SKM-1 treated with dmso at 0.1 percent for 144 hours (cell line): ENCODE data around the gene ADAT3.
"Not testable (repeated sequence)": the region's sequence is repeated elsewhere in the genome, so short reads cannot be mapped to it uniquely, and the experiment has no call there.

Source experiments
- DNase-seq: peaks from one replicate; lab custom pipeline; 2025; ENCODE audit not compliant: unreplicated experiment; lab: John Stamatoyannopoulos, UW

The ADAT3 gene

DNA sequence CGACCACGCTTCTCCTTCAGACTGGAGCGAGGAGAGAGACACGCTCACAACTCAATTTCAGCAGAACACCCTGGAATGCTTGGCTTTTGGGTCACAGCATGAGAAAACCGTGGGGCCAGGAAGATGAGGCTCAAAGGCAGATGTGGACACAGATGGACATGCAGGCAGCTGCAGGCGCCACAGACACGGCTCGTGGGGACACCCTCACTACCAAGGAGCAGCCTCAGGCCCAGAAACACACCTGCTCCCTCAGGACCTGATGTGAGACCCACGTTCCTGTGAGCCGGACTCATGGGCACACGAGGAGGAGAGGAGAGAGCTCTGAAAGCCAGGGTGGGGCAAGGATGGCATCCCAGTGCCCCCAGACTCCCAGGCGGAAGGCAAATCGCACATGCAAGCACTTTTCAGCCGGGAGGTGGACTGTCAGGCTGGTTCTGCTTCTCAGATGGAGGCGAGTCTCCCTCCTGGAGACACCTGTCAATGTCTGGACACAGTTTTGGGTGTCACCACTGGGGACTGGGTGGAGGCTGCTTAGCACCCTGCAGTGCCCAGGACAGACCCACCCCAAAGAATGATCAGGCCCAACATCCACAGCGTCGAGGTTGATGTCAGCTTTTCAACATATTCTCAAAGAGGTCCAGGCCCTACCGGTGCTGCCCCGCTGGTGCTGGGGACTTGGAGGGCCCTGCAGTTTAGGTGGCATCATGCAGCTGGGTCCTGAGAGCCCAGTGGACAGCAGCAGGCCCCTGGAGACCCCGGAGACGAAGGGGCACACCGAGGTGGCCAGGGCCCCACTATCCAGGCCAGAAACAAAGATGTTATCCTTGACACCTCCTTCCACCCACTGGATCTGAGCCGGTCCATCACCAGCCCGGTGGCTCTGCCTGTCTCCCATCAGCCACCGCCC lies 22.2 kb upstream of the ADAT3 start:
- no peak for DNase-seq

GRCh38 chr19:1883784-1884183 lies 21.4 kb upstream of the ADAT3 start:
- no peak for DNase-seq

GRCh38 chr19:1884291-1884718 lies 20.9 kb upstream of the ADAT3 start:
- no peak for DNase-seq

DNA sequence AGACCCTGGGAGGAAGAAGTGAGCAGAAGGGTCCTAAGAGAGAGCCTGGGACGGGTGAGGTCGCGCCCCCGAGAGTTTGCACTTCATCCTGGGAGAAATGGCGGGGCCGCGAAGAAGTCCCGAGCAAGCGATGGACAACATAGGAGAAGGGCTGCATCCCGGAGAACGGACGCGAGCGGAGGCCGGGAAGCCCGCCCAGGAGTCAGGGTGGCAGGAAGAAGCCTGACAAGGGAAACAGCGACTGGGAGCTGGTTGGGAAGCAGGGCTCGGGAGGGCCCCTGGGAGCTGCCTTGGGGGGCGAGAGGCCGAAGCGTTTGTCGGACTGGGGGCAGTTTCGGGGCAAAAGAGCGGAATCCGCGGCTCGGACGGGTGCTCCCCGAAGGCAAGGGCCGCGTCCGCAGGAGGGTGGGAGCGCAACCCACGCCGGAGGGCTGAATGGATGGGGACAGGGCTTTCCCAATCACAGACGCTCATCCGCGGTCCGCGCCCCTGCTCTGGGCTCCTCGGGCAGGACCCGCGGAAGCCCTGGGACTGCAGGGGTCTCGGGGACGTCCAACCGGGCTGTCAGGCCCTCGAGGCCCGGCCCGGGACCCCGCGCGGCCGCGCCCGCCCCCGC lies 20.4 kb upstream of the ADAT3 start:
- DNase-seq = no peak

DNA sequence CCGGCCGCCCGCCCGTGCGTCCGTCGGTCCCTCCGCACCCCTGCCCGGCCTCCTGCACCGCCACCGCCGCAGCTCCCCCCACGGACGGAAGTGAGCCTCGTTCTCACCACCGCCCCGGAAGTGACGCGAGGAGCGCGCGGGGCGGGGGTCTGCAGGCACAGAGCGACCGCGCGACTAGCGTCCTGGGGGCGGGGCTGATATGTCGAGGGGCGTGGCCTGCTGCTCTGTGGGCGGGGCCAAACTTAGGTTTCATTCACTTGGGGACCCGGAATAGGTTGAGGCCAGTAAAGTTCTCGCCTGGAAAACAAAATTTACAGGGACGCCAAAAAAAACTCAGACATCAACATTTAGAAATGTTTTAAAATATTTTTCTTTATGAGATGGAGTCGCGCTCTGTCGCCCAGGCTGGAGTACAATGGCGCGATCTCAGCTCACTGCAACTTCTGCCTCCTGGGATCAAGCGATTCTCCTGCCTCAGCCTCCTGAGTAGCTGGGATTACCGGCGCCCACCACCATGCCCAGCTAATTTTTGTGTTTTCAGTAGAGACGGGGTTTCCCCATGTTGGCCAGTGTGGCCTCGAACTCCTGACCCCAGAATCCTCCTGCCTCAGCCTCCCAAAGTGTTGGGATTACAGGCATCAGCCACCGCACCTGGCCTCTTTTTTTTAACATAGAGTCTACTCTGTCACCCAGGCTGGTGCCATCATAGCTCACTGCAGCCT lies 19.6 kb upstream of the ADAT3 start, which contains the start of gene ABHD17A:
Gene ABHD17A (minus strand): TSS at position 99 of the 722 bp plus-strand sequence. CDS start 3,930 bp downstream, outside the sequence.
- peak; percentile 82 for DNase-seq

- DNase-seq = not testable (repeated sequence)
Observed at GRCh38 chr19:1886360-1886759, 18.8 kb upstream of the ADAT3 start.

GRCh38 chr19:1888385-1888784 lies 16.8 kb upstream of the ADAT3 start:
- no peak for DNase-seq

DNA sequence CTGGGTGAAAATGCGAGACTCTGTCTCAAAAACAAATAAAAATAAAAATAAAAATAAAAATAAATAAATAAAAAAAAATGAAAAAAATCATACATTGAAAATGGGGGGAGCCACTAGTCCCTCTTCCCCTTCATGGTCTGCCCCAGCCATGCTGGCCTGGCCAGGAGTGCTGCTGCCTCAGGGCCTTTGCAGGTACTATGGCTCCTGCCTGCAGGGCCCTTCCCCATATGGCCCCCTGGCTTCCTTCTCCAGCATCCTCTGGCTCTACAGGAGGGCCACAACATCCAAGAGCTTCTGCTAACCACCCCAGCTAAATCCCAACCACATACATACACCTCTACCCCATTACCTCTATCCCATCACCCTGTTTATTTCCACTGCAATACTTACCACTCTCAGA lies 15.3 kb upstream of the ADAT3 start:
- DNase-seq = no peak

DNA sequence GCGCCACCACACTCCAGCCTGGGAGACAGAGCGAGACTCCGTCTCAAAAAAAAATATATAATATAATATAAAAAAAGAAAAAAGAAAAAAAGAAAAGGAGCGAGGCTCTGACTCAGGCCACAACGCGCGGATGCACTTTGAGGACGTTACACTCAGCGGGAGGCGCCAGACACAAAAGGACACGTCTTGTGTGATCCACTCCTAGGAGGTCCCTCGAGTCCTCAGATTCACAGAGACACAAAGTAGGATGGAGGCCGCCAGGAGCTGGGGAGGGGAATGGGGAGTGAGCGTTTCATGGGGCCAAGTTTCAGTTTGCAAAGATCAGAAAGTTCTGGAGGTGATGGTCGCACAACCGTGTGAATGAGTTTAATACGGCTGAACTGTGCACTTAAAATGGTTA lies 11.4 kb upstream of the ADAT3 start:
- DNase-seq = no peak

GRCh38 chr19:1896508-1896907 lies 8.7 kb upstream of the ADAT3 start:
- DNase-seq = no peak

- DNase-seq = peak; percentile 43
Observed at GRCh38 chr19:1901940-1902404, 3.2 kb upstream of the ADAT3 start.

- no peak for DNase-seq
Observed at GRCh38 chr19:1902923-1903322, 2.3 kb upstream of the ADAT3 start.

DNA sequence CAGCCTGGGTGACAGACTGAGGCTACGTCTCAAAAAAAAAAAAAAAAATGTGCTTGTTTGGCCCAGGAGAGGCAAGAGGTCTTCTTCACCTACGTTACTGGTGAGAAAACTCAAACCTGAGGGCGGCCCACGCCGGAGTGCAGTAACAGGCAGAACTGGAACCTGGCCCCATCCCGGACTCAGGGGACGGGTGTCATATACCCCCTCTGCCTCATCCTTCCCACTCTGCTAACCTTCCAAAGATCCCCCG lies 414 bp upstream of the ADAT3 start:
- DNase-seq = no peak

DNA sequence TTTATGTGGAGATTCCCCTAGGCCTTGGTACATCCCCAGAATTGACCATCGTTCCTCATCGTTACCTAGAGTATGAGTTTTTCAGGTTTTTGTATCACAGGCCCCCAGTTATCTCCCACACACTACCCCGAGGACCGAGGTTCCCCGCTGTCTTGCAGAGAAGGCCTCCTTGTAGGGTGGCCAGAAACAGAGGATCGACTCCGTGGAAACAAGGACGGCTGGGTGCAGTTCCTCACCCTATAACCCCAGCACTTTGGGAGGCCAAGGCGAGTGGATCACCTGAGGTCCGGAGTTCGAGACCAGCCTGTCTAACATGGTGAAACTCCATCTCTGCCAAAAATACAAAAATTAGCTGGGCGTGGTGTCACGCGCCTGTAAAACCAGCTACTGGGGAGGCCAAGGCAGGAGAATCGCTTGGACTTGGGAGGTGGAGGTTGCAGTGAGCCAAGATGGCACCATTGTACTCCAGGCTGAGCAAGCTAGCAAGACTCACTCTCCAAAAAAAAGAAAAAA lies 720 bp downstream of the ADAT3 start:
- DNase-seq = no peak

GRCh38 chr19:1906985-1907562 lies 1.9 kb downstream of the ADAT3 start:
- no peak for DNase-seq

- no peak for DNase-seq
Observed at GRCh38 chr19:1907563-1908363, 2.6 kb downstream of the ADAT3 start.

- no peak for DNase-seq
Observed at GRCh38 chr19:1908364-1908678, 3.1 kb downstream of the ADAT3 start.

DNA sequence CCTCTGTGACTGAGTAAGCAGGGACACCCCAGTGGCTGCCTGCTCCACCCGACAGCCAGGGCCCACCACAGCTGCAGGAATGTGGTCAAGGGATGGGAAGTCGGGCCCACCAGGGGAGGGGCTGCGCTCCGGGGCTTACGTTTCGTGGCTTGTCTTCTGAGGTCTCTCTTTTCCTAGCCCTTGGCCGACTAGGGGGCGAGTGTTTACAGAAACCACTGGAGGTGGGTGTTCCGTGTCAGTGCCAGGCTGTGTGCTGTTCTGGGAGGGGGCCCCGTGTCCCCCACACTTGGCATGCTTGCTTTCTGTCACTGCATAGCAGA lies 4.5 kb downstream of the ADAT3 start:
- DNase-seq = no peak

- no peak for DNase-seq
Observed at GRCh38 chr19:1910177-1910576, 5.0 kb downstream of the ADAT3 start.

GRCh38 chr19:1911098-1911497 lies 5.9 kb downstream of the ADAT3 start:
- DNase-seq = no peak

DNA sequence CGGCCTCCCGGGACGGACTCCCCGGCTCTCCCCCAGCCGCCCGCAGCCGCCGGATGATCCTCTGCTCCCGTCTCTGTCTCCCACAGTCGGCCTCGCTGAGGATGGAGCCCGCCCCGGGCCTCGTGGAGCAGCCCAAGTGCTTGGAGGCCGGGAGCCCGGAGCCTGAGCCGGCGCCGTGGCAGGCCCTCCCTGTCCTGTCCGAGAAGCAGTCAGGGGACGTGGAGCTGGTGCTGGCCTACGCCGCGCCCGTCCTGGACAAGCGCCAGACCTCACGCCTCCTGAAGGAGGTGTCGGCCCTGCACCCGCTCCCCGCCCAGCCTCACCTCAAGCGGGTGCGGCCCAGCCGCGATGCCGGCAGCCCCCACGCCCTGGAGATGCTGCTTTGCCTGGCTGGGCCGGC lies 6.8 kb downstream of the ADAT3 start:
- DNase-seq = no peak
